Ectodermal cell (in vitro differentiated cells): Measurements from ENCODE around the gene SYT2.

Experiments used
- H3K27ac ChIP-seq: 2 replicates; pipeline ENCODE4 v1.7.0; 2013; ENCODE audit warnings: mild to moderate bottlenecking, low read depth, low read length; ENCODE audit not compliant: insufficient read depth, poor library complexity, severe bottlenecking
- H3K27me3 ChIP-seq: 2 replicates; pipeline ENCODE4 v1.7.0; 2013; ENCODE audit warnings: mild to moderate bottlenecking, low read length; ENCODE audit not compliant: insufficient read depth, control insufficient read depth, poor library complexity, severe bottlenecking
- H3K36me3 ChIP-seq: one replicate; pipeline ENCODE4 v1.7.0; 2013; ENCODE audit warnings: low read length; ENCODE audit not compliant: control insufficient read depth, insufficient read depth
- H3K4me1 ChIP-seq: one replicate; pipeline ENCODE4 v1.7.0; 2013; ENCODE audit warnings: low read length; ENCODE audit not compliant: control insufficient read depth, insufficient read depth
- H3K4me3 ChIP-seq: 2 replicates; pipeline ENCODE4 v1.7.0; 2013; ENCODE audit warnings: low read depth, low read length, control low read depth; ENCODE audit not compliant: insufficient read depth
- H3K9me3 ChIP-seq: 2 replicates; pipeline ENCODE4 v1.7.0; 2013; ENCODE audit warnings: mild to moderate bottlenecking, low read length, moderate library complexity; ENCODE audit not compliant: control insufficient read depth
- WGBS, 2 experiments: methylation state at CpG; one replicate each; pipeline ENCODE4 v1.1.7; 2013; ENCODE audit warnings: missing lambda C conversion rate in 2 of 2; 5-methylcytosine and 5-hydroxymethylcytosine counted together

The SYT2 gene

GRCh38 chr1:202659974-202660373 is 50.3 kb downstream of the SYT2 start:
- Histone ChIP-seq H3K9me3 (no peaks in the 10 kb centered on the region), H3K27me3 (no peaks in the 10 kb centered on the region), H3K36me3 (no peaks in the 10 kb centered on the region), H3K4me3 (no peak overlapping the region), H3K4me1 (peaks cover 5% of the 10 kb centered on the region), H3K27ac (no peak overlapping the region)
- WGBS, 2 experiments: 75% methylated on average over 3 of the region's 3 CpGs

- no peaks in the 10 kb centered on the region for H3K36me3 ChIP-seq
- no peak overlapping the region for H3K27ac ChIP-seq
- WGBS, 2 experiments: 69 to 70% methylated on average over 6 of the region's 6 CpGs
- no peaks in the 10 kb centered on the region for H3K27me3 ChIP-seq
- peaks cover 5% of the 10 kb centered on the region for H3K4me1 ChIP-seq
- no peaks in the 10 kb centered on the region for H3K9me3 ChIP-seq
- H3K4me3 ChIP-seq: no peak overlapping the region
These were observed 50.7 kb downstream of the SYT2 start for GRCh38 chr1:202659541-202659940.

- H3K4me3 ChIP-seq: no peak overlapping the region
- no peak overlapping the region for H3K27ac ChIP-seq
- H3K36me3 ChIP-seq: no peaks in the 10 kb centered on the region
- no peaks in the 10 kb centered on the region for H3K27me3 ChIP-seq
- H3K4me1 ChIP-seq: peaks cover 5% of the 10 kb centered on the region
- WGBS, 2 experiments: 82 to 90% methylated on average over 2 of the region's 2 CpGs
- no peaks in the 10 kb centered on the region for H3K9me3 ChIP-seq
These were observed 51.5 kb downstream of the SYT2 start for GRCh38 chr1:202658769-202659168.

- no peak overlapping the region for H3K27ac ChIP-seq
- H3K4me3 ChIP-seq: no peak overlapping the region
- peaks cover 5% of the 10 kb centered on the region for H3K4me1 ChIP-seq
- H3K36me3 ChIP-seq: no peaks in the 10 kb centered on the region
- no peaks in the 10 kb centered on the region for H3K9me3 ChIP-seq
- H3K27me3 ChIP-seq: no peaks in the 10 kb centered on the region
- WGBS, 2 experiments: 86 to 88% methylated on average over 8 of the region's 8 CpGs
These were observed 51.9 kb downstream of the SYT2 start for GRCh38 chr1:202658251-202658759.

- 36 to 47% methylated on average over 7 of the region's 7 CpGs for WGBS, 2 experiments
- peaks cover 5% of the 10 kb centered on the region for H3K4me1 ChIP-seq
- no peak overlapping the region for H3K4me3 ChIP-seq
- H3K36me3 ChIP-seq: no peaks in the 10 kb centered on the region
- H3K9me3 ChIP-seq: no peaks in the 10 kb centered on the region
- no peak overlapping the region for H3K27ac ChIP-seq
- H3K27me3 ChIP-seq: no peaks in the 10 kb centered on the region
These were observed 53.2 kb downstream of the SYT2 start for GRCh38 chr1:202656951-202657646.

GRCh38 chr1:202656057-202656456 is 54.2 kb downstream of the SYT2 start:
- WGBS, 2 experiments: 57 to 65% methylated on average over 10 of the region's 10 CpGs
- Histone ChIP-seq H3K9me3 (no peaks in the 10 kb centered on the region), H3K4me3 (no peak overlapping the region), H3K27ac (no peak overlapping the region), H3K4me1 (peaks cover 5% of the 10 kb centered on the region), H3K36me3 (no peaks in the 10 kb centered on the region), H3K27me3 (no peaks in the 10 kb centered on the region)

GRCh38 chr1:202654079-202654478 is 56.2 kb downstream of the SYT2 start:
- Histone ChIP-seq H3K4me3 (no peak overlapping the region), H3K9me3 (no peaks in the 10 kb centered on the region), H3K4me1 (peaks cover 2% of the 10 kb centered on the region), H3K27ac (no peak overlapping the region), H3K36me3 (no peaks in the 10 kb centered on the region), H3K27me3 (no peaks in the 10 kb centered on the region)
- 72 to 75% methylated on average over 6 of the region's 6 CpGs for WGBS, 2 experiments

- H3K4me3 ChIP-seq: no peak overlapping the region
- no peaks in the 10 kb centered on the region for H3K36me3 ChIP-seq
- H3K4me1 ChIP-seq: peaks cover 14% of the 10 kb centered on the region
- no peak overlapping the region for H3K27ac ChIP-seq
- WGBS, 2 experiments: 84% methylated on average over 15 of the region's 15 CpGs
- H3K9me3 ChIP-seq: no peaks in the 10 kb centered on the region
- peaks cover 31% of the 10 kb centered on the region for H3K27me3 ChIP-seq
These were observed 60.5 kb downstream of the SYT2 start for GRCh38 chr1:202649553-202650392.

- H3K4me3 ChIP-seq: no peak overlapping the region
- H3K27ac ChIP-seq: no peak overlapping the region
- H3K4me1 ChIP-seq: peaks cover 23% of the 10 kb centered on the region
- no peaks in the 10 kb centered on the region for H3K9me3 ChIP-seq
- H3K36me3 ChIP-seq: no peaks in the 10 kb centered on the region
- WGBS, 2 experiments: 59 to 69% methylated on average over 2 of the region's 2 CpGs
- peaks cover 41% of the 10 kb centered on the region for H3K27me3 ChIP-seq
These were observed 61.5 kb downstream of the SYT2 start for GRCh38 chr1:202648605-202649226.

- peaks cover 68% of the 10 kb centered on the region for H3K27me3 ChIP-seq
- peaks cover 23% of the 10 kb centered on the region for H3K4me1 ChIP-seq
- 20 to 28% methylated on average over 6 of the region's 6 CpGs for WGBS, 2 experiments
These were observed 65.2 kb downstream of the SYT2 start for GRCh38 chr1:202645097-202645476.

More at GRCh38 chr1:202645097-202645476, 65.2 kb downstream of the SYT2 start:
- Histone ChIP-seq H3K36me3 (no peaks in the 10 kb centered on the region), H3K9me3 (no peaks in the 10 kb centered on the region), H3K4me3 (no peak overlapping the region), H3K27ac (no peak overlapping the region)
